IPS-15b (cell line): ENCODE data around the gene GLIS1.

Experiments used
- H3K27me3 ChIP-seq: one replicate; pipeline ENCODE4 v1.6.1; 2013; ENCODE audit warnings: low read length; ENCODE audit not compliant: control insufficient read depth, insufficient read depth
- H3K36me3 ChIP-seq: one replicate; pipeline ENCODE4 v1.6.1; 2013; ENCODE audit warnings: low read length; ENCODE audit not compliant: control insufficient read depth, insufficient read depth
- H3K4me1 ChIP-seq: one replicate; pipeline ENCODE4 v1.6.1; 2013; ENCODE audit warnings: mild to moderate bottlenecking, low read length; ENCODE audit not compliant: control insufficient read depth, insufficient read depth
- H3K4me3 ChIP-seq: one replicate; pipeline ENCODE4 v1.5.1; 2013; ENCODE audit warnings: low read depth, low read length
- H3K9ac ChIP-seq: one replicate; pipeline ENCODE4 v1.6.1; 2013; ENCODE audit warnings: low read depth, mild to moderate bottlenecking, low read length
- H3K9me3 ChIP-seq: one replicate; pipeline ENCODE4 v1.6.1; 2013; ENCODE audit warnings: mild to moderate bottlenecking, low read length; ENCODE audit not compliant: control insufficient read depth, insufficient read depth

GLIS1 gene

DNA sequence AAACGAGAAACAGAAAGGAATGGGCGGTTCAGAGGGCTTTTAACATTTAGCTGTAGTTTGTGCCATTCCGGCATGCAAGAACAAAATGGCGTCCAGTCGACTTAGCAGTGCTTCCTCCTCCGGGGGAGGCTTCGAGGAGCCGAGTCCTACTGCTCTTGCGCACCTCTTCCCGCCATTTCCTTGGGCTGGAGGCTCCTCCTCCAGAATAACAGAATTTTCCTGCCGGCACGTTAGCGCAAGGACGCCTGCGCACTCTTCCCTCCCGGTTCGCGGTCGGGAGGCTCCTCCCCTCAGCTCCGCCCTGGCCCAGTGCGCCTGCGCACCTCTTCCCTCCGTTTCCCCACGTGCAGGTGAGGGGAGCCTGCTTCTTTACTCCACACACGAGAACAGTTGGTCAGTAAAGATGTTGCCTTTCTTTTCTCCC lies 278.7 kb downstream of the GLIS1 start:
- Histone ChIP-seq H3K4me3 (no peak overlapping the region), H3K9ac (no peak overlapping the region), H3K9me3 (no peaks in the 10 kb centered on the region), H3K27me3 (no peaks in the 10 kb centered on the region), H3K36me3 (no peaks in the 10 kb centered on the region), H3K4me1 (no peaks in the 10 kb centered on the region)

GRCh38 chr1:53459321-53460175 lies 279.4 kb downstream of the GLIS1 start, which contains the start of gene DMRTB1:
TSS of gene DMRTB1 (plus strand) at chr1:53459399. CDS start at chr1:53459454, 55 bp downstream.
- Histone ChIP-seq H3K27me3 (no peaks in the 10 kb centered on the region), H3K9ac (no peak within 1 kb of the TSS), H3K9me3 (no peaks in the 10 kb centered on the region), H3K4me3 (no peak within 1 kb of the TSS), H3K36me3 (no peaks in the 10 kb centered on the region), H3K4me1 (no peaks in the 10 kb centered on the region)

GRCh38 chr1:53458634-53459033 lies 280.3 kb downstream of the GLIS1 start:
- Histone ChIP-seq H3K9ac (no peak overlapping the region), H3K4me3 (no peak overlapping the region), H3K4me1 (no peaks in the 10 kb centered on the region), H3K9me3 (no peaks in the 10 kb centered on the region), H3K27me3 (no peaks in the 10 kb centered on the region), H3K36me3 (no peaks in the 10 kb centered on the region)
